Lung (tissue), 12 donors: ENCODE measurements around the gene IRGC. TPM values are rescaled to one million over a fixed set of nuclear protein-coding genes. Genes with fewer than 3 reads are reported as not detected.

ENCODE experiments used
- ATAC-seq: fragments of 200-7000 bp; cut with Tn5 transposase; one replicate; pipeline ENCODE4 v1.9.1; 2020; ENCODE audit warnings: moderate number of reproducible peaks; ENCODE audit not compliant: insufficient read depth, low FRiP score
- DNase-seq, 3 donors: peaks; one replicate each; pipeline ENCODE4 v3.0.0-alpha.2; 2013 to 2017
- H3K27ac ChIP-seq, 2 donors: one replicate each; pipeline ENCODE4 v1.5.1; 2013; ENCODE audit warnings: mild to moderate bottlenecking in 2 of 2, moderate library complexity in 2 of 2, control low read depth in 1 of 2, inconsistent platforms in 1 of 2, low read depth in 1 of 2, low read length in 1 of 2
- H3K27me3 ChIP-seq, 3 donors: one replicate each; pipeline ENCODE4 v1.5.1; 2013; ENCODE audit warnings: low read length in 2 of 3; ENCODE audit not compliant: control insufficient read depth in 3 of 3, insufficient read depth in 3 of 3
- H3K36me3 ChIP-seq, 4 donors: one replicate each; pipeline ENCODE4 v1.5.1; 2013; ENCODE audit warnings: low read length in 4 of 4, mild to moderate bottlenecking in 1 of 4, moderate library complexity in 1 of 4; ENCODE audit not compliant: control insufficient read depth in 4 of 4, insufficient read depth in 4 of 4
- H3K4me1 ChIP-seq, 5 donors: one replicate each; pipeline ENCODE4 v1.5.1; 2013; ENCODE audit warnings: low read length in 5 of 5, mild to moderate bottlenecking in 2 of 5, moderate library complexity in 1 of 5; ENCODE audit not compliant: control insufficient read depth in 5 of 5, insufficient read depth in 5 of 5
- H3K4me3 ChIP-seq: one replicate; pipeline ENCODE4 v1.5.1; 2013; ENCODE audit warnings: mild to moderate bottlenecking, control low read depth, moderate library complexity
- H3K9ac ChIP-seq, 2 donors: one replicate each; pipeline ENCODE4 v1.5.1; 2013; ENCODE audit warnings: low read length in 2 of 2, control low read depth in 1 of 2; ENCODE audit not compliant: insufficient read depth in 1 of 2
- H3K9me3 ChIP-seq, 4 donors: one replicate each; pipeline ENCODE4 v1.5.1; 2013; ENCODE audit warnings: low read length in 3 of 4, mild to moderate bottlenecking in 1 of 4, moderate library complexity in 1 of 4; ENCODE audit not compliant: control insufficient read depth in 4 of 4, insufficient read depth in 3 of 4
- CTCF ChIP-seq: IDR thresholded peaks from 2 replicates; pipeline ENCODE4 v1.5.1; 2012; ENCODE audit warnings: mild to moderate bottlenecking; ENCODE audit errors: control extremely low read depth, extremely low read depth
- WGBS, 2 donors: extraction: QIAGEN DNeasy Blood & Tissue Kit; methylation state at CpG; one replicate each; pipeline ENCODE4 v1.1.7; 2013; 5-methylcytosine and 5-hydroxymethylcytosine counted together
- polyA plus RNA-seq, 2 donors: library from polyadenylated mRNA; stranded (reverse); fragments of 200-250 nt; gene quantifications; one replicate each; pipeline ENCODE4 v1.2.1, GENCODE V29; 2013
- total RNA-seq, 2 donors: library from RNA; depleted of rRNA in 1 of 2; stranded (reverse); fragments of >200 nt in 1 of 2; gene quantifications; one replicate each; pipeline ENCODE4 v1.2.1, GENCODE V29; 2014 to 2021
- donor health status: control.
- donor health status: control.
- donor health status: Bipolar disorder and iron deficiency.
- donor health status: healthy.
- donor health status: DM: yes; HTN: yes; CAD: no.

The IRGC gene
- total and polyA plus RNA-seq, 4 donors: not detected

- DNase-seq: no peak
- no peak overlapping the region for H3K9ac ChIP-seq
- H3K27me3 ChIP-seq: no peaks in the 10 kb centered on the region
- 82 to 93% methylated on average over 4 of the region's 4 CpGs for WGBS, 2 donors
- peaks cover 36 to 57% (median 39%) of the 10 kb centered on the region in 4 donors for H3K36me3 ChIP-seq
- peaks cover 0 to 7% (median 0%) of the 10 kb centered on the region in 5 donors for H3K4me1 ChIP-seq
- H3K4me3 ChIP-seq: no peak overlapping the region
- no peaks in the 10 kb centered on the region for H3K9me3 ChIP-seq
- no peak for ATAC-seq
- no peak overlapping the region for H3K27ac ChIP-seq
- no peak for TF ChIP-seq CTCF
Measured at GRCh38 chr19:43748205-43748594, 32.3 kb downstream of the IRGC start.

- H3K4me1 ChIP-seq: peaks cover 0 to 7% (median 3%) of the 10 kb centered on the region in 5 donors
- H3K27ac ChIP-seq: no peak overlapping the region
- no peak overlapping the region for H3K9ac ChIP-seq
- H3K9me3 ChIP-seq: no peaks in the 10 kb centered on the region
- DNase-seq (no peak), ATAC-seq (no peak)
- H3K27me3 ChIP-seq: no peaks in the 10 kb centered on the region
- no peak for TF ChIP-seq CTCF
- WGBS, 2 donors: 75 to 84% methylated on average over 4 of the region's 4 CpGs
- no peak overlapping the region for H3K4me3 ChIP-seq
- H3K36me3 ChIP-seq: peaks cover 36 to 54% (median 38%) of the 10 kb centered on the region in 4 donors
Measured at GRCh38 chr19:43748685-43749084, 32.8 kb downstream of the IRGC start.

GRCh38 chr19:43749152-43749551, 33.3 kb downstream of the IRGC start:
- 87 to 92% methylated on average over 7 of the region's 7 CpGs for WGBS, 2 donors
- Histone ChIP-seq H3K9ac (no peak overlapping the region), H3K4me3 (no peak overlapping the region), H3K4me1 (peaks cover 0 to 10% (median 4%) of the 10 kb centered on the region in 5 donors), H3K27me3 (no peaks in the 10 kb centered on the region), H3K9me3 (no peaks in the 10 kb centered on the region), H3K36me3 (peaks cover 31 to 50% (median 36%) of the 10 kb centered on the region in 4 donors), H3K27ac (no peak overlapping the region)
- no peak for ATAC-seq
- no peak for TF ChIP-seq CTCF
- DNase-seq: no peak

- no peak for TF ChIP-seq CTCF
- H3K27ac ChIP-seq: no peak overlapping the region
- ATAC-seq (no peak), DNase-seq (no peak)
- H3K9ac ChIP-seq: no peak overlapping the region
- no peak overlapping the region for H3K4me3 ChIP-seq
- H3K4me1 ChIP-seq: peaks cover 0 to 10% (median 4%) of the 10 kb centered on the region in 5 donors
- no peaks in the 10 kb centered on the region for H3K9me3 ChIP-seq
- WGBS, 2 donors: 97 to 100% methylated on average over 1 of the region's 1 CpG
- no peaks in the 10 kb centered on the region for H3K27me3 ChIP-seq
- peaks cover 29 to 44% (median 32%) of the 10 kb centered on the region in 4 donors for H3K36me3 ChIP-seq
Measured at GRCh38 chr19:43749898-43750297, 34.0 kb downstream of the IRGC start.
